ENCODE measurements around the gene KDM2B. TPM values are rescaled to one million over a fixed set of nuclear protein-coding genes. Genes with fewer than 3 reads are reported as not detected.
"Not testable (repeated sequence)": the region's sequence is repeated elsewhere in the genome, so short reads cannot be mapped to it uniquely, and the experiment has no call there.

The KDM2B gene
- total RNA-seq, 2 experiments from 2014 or later = 76.1 to 76.6 TPM

GRCh38 chr12:121388421-121388981 is 192.3 kb downstream of the KDM2B start:
- DNase-seq = no peak
- peaks cover 17% of the 10 kb centered on the region for H3K4me1 Mint-ChIP-seq (ENCODE audit: low read depth)
- peaks cover 4% of the 10 kb centered on the region for H3K27me3 Mint-ChIP-seq (ENCODE audit: low read depth)
- POLR2A ChIA-PET = interaction anchor here (1.4 kb wide), 1 partner anchor 12 kb away, joined by 5 read pairs; no protein-coding TSS in a partner anchor
- H3K4me3 Mint-ChIP-seq = no peak overlapping the region
- H3K27ac Mint-ChIP-seq = no peak overlapping the region
- CTCF ChIA-PET = interaction anchor here (1.0 to 1.2 kb wide), 2 partner anchors 36 to 54 kb away, joined by 3 read pairs; partner anchors contain the start of gene ANAPC5
- ATAC-seq = no peak
- H3K9me3 Mint-ChIP-seq (ENCODE audit: insufficient read depth) = no peaks in the 10 kb centered on the region
- H3K36me3 Mint-ChIP-seq (ENCODE audit: low read depth) = no peaks in the 10 kb centered on the region

- H3K36me3 Mint-ChIP-seq (ENCODE audit: low read depth); H3K27me3 Mint-ChIP-seq (ENCODE audit: low read depth); H3K4me3 Mint-ChIP-seq; ATAC-seq; DNase-seq; H3K4me1 Mint-ChIP-seq (ENCODE audit: low read depth); H3K27ac Mint-ChIP-seq; H3K9me3 Mint-ChIP-seq (ENCODE audit: insufficient read depth): not testable (repeated sequence)
- ChIA-PET POLR2A (interaction anchor here (0.6 to 1.9 kb wide), 2 partner anchors 15 to 81 kb away, joined by 3 to 10 read pairs; partner anchors contain the start of gene RNF34), CTCF (interaction anchor here (1.3 kb wide), 1 partner anchor 110 kb away, joined by 4 read pairs; no protein-coding TSS in a partner anchor)
Measured at GRCh38 chr12:121384891-121385290, 195.9 kb downstream of the KDM2B start.

- ChIA-PET POLR2A (interaction anchor here (0.6 to 1.9 kb wide), 2 partner anchors 17 to 33 kb away, joined by 3 to 10 read pairs; partner anchors contain the start of gene RNF34), CTCF (interaction anchor here (0.9 to 1.3 kb wide), 4 partner anchors 8 to 111 kb away, joined by 3 to 4 read pairs (median 4); no protein-coding TSS in a partner anchor)
- Mint-ChIP-seq H3K9me3 (ENCODE audit: insufficient read depth) (no peaks in the 10 kb centered on the region), H3K27ac (no peak overlapping the region), H3K27me3 (ENCODE audit: low read depth) (peaks cover 8% of the 10 kb centered on the region), H3K4me1 (ENCODE audit: low read depth) (peaks cover 4% of the 10 kb centered on the region), H3K36me3 (ENCODE audit: low read depth) (no peaks in the 10 kb centered on the region), H3K4me3 (no peak overlapping the region)
- DNase-seq (no peak), ATAC-seq (no peak)
Measured at GRCh38 chr12:121383601-121384021, 197.2 kb downstream of the KDM2B start.

GRCh38 chr12:121379945-121380344 is 200.9 kb downstream of the KDM2B start:
- ChIA-PET CTCF (no interaction called here), POLR2A (no interaction called here)
- Mint-ChIP-seq H3K27me3 (ENCODE audit: low read depth) (peaks cover 5% of the 10 kb centered on the region), H3K27ac (no peak overlapping the region), H3K4me3 (no peak overlapping the region), H3K9me3 (ENCODE audit: insufficient read depth) (no peaks in the 10 kb centered on the region), H3K4me1 (ENCODE audit: low read depth) (no peaks in the 10 kb centered on the region), H3K36me3 (ENCODE audit: low read depth) (no peaks in the 10 kb centered on the region)
- no peak for ATAC-seq
- no peak for DNase-seq

Small RNA genes within 50 kb of the gene (microRNA-seq; reads per million reads assigned to microRNA genes)
- not detected for gene MIR7107

Other genes starting within 250 kb of the KDM2B start
- 100 to 1,000 TPM; 135 to 147 TPM for gene ANAPC5, start 228.6 kb downstream of the KDM2B start, total RNA-seq
- gene RNF34, start 180.9 kb downstream of the KDM2B start, total RNA-seq = 10 to 100 TPM; 74.9 to 85.0 TPM
- 10 to 100 TPM; 67.4 to 69.6 TPM for gene ORAI1, start 45.5 kb upstream of the KDM2B start, total RNA-seq
- under 1 TPM; 0.26 to 0.37 TPM for gene MORN3, start 88.6 kb upstream of the KDM2B start, total RNA-seq
- 1 to 10 TPM; 7.6 to 8.2 TPM for gene TMEM120B, start 131.7 kb upstream of the KDM2B start, total RNA-seq
- 100 to 1,000 TPM; 145 to 154 TPM for gene RHOF, start 212.7 kb upstream of the KDM2B start, total RNA-seq
- 10 to 100 TPM; 30.0 to 30.9 TPM for gene SETD1B, start 223.0 kb upstream of the KDM2B start, total RNA-seq

Data from activated CD8-positive, alpha-beta T cell treated with anti-CD3 and anti-CD28 coated beads, Interleukin-2, amount 10 ng/mL, durations not matched to agents 7 days and 5 days (primary cell).